NCI-H1694 (cell line): ENCODE data around the gene KCTD3.

Experiments
- DNase-seq: peaks from one replicate; lab custom pipeline; 2025; lab: John Stamatoyannopoulos, UW

KCTD3 gene

DNA sequence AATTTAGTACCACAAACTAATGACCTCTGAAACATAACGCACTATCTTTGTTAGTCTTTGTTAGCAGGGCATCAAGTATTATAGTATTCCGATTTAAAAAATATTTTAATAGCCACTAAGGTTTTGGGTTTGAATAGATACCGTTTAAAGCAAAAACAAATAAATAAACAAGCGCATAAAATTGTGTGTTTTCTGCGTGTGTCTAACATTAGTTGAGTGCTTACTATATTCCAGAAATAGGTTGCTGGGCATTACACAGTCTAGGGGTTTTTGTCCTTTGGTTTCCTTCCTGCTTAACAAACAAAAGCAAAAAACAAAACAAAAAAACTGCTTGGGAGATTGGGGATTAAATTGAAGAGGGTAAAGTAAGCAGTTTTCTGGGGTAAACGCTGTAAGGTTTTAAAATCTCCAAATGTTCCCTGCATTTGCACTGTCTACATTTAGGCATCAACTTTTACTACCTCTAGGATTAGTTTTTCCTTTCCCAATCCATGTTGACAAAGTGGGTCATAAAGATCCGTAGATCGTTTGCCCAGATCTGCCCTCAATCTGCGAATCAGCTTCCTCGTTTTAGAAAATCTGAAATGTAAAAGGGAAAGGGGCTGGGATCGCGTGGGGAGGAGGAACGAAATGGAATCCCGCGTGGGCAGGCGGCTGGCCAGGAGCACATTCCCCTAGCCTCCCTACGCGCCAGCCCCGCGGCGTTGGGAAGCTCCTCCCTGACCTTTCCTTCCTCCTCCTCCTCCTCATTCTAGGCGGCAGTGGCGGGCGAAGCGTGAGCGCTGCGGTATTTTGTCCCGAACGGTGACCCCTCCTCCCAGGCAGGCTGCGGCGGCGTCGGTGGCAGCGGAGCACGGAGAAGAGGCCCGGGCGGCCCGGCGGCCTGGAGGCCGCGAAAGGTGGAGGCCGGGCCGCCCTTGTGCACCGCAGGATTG, at the start of gene KCTD3:
KCTD3 (plus strand) TSS at position 749 of the 935 bp plus-strand sequence. CDS start 382 bp downstream, outside the sequence.
- peak; percentile 40 for DNase-seq

- no peak for DNase-seq
Observed at GRCh38 chr1:215517441-215517891, 49.6 kb upstream of the KCTD3 start.

DNA sequence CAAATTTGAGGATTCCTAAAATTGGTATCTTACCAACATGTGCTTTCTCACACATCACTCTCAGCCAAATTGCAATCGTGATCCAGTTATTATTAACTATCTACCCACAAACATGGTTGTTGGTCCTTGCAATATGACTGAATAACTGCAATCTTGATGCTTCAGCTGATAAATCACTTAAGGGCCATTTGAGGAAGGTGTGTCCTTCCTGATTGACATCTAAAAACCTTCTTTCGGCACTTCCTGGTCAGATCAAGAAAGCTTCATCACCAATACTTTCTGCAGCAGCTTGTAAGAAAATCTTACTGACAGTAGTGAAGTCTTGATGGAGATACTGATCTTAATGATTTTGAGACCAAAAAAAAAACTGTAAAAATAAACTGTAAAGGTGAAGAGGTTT, 48.5 kb upstream of the KCTD3 start:
- no peak for DNase-seq

GRCh38 chr1:215521279-215521678, 45.8 kb upstream of the KCTD3 start:
- no peak for DNase-seq

GRCh38 chr1:215523128-215523861, 43.8 kb upstream of the KCTD3 start:
- peak; percentile 26 for DNase-seq

DNA sequence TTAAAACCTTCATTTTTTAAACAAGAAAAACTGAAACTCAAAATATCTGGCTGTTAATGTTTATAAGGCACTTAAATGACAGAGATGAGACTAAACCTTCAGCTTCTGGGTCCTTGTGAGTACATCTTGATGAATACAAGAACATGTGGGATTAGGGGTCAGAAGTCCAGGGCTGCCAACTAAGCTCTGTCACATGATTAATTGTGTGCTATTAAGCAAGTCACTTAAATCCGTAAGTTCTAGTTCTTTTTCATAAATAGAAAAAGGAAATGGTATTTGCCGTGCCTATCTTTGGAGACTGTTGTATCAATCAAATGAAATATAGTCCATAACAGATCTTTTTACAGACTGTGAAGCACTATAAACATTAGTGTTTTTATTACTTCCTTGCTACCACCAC, 43.2 kb upstream of the KCTD3 start:
- DNase-seq: no peak

DNA sequence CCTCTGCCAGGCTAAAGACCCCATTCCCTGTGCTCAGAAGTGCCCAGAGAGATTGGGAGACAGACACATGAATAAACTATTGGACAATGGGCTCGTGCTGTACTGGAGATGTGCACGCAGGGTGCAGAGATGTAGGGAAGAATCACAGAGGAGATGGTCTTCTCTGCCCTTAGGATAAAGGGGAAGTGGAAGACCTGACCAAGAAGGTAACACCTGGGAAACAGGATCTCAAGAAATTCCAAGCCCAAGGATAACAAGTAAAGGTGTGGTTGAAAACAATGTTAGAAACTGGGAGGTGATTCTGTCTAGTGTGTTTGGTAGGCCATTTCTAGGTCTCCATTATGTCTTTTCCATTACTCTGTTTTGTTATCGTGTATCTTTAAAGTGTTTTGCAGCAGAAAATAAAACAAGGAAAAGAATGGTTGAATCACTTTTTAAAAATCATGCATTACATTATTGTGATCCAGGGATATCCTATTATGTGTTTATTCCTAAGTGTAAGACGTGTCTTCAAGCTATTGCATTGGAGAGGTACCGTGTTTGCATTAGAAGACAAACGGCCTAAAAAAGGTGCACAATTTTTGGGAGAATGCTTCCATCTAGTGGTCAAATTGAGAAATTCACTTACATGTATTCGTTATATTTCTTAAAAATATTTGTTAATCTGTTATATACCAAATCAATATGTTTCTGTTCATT, 40.8 kb upstream of the KCTD3 start:
- DNase-seq: peak; percentile 60

DNA sequence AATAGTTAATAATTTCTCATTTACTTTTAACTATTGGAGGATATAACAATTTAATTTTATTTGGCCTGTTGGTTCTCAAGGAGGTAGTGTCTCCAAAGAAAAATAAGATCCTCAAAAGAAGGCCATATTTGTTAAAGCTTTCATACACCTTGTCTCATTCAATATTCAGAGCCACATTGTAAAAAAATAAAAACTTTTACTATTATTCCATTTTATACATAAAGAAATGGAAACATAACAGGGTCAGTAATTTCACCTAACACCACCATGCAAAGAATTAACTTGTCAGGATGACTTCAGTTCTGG, 40.3 kb upstream of the KCTD3 start:
- DNase-seq: no peak

DNA sequence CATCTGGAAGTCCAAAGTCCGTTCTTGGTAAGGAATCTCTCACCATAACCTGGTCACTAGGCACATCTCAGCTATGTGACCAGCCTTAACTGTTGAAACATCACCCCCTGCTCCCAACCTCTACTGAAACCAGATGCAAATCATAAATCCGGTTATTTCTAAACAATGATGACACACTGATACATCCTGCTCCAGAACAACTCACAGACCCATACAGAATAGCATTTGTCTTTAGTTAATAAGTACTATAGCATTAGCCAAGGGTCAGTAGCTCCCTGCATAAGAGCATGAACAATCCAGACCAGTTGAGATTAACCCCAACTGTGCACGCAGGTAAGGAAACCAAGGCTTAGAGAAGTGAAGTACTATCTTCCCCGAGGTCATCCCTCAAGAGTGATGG, 38.0 kb upstream of the KCTD3 start:
- DNase-seq: no peak

DNA sequence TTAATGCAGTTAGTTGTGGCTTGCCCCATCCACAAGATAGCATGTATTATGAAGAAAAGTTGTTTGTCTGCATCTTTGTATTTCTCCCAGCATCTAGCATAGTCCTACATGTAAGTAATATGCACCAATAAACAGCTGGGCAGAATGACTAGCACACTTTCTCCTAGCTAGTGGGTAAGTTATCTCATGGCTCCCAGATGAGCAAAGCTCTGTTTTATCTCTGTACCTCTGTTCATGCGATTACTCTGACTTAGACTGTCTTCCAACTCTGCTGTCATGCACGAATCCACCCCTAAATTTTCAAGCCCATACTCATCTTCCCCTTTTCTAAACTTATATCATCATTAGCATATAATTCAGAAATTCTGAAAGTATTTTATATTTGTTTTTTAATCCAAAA, 37.5 kb upstream of the KCTD3 start:
- no peak for DNase-seq

DNA sequence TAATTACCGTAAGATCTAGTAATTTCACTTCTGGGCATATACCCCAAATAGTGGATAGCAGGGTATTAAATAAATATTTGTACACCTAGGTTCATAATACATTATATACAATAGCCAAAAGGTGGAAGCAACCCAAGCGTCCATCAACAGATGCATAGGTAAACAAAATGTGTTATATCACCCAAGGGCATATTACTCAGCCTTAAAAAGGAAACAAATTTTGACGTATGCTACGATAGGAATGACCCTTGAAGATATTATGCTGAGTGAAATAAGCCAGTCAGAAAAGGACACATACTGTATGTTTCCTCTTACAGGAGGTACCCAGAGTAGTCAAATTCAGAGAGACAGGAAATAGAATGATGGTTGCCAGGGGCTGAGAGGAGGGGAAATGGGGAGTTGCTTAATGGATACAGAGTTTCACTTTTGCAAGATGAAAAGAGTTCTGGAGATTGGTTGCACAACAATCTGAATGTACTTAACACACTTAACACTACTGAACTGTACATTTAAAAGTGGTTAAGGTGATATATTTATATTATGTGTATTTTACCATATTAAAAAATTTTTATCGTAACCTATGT, 36.6 kb upstream of the KCTD3 start:
- DNase-seq: no peak

GRCh38 chr1:215539803-215540570, 27.1 kb upstream of the KCTD3 start:
- no peak for DNase-seq

DNA sequence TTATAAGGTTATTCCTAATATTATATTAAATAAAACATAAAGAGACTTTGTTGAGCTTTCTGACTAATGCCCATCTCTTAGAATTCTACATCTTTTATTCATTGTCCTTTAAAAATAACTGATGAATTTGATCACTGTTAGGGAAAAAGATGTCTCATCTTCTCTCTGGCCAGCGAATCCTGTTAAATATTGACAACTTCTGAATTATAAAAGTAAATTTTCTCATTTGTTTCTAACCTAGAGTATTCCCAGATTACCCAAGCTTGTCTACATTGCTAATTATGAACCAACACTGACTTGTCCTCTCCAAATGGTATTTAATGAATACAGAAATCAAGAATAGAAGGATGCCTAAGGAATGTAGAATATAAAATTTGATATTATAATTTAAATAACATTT, 24.8 kb upstream of the KCTD3 start:
- DNase-seq: no peak

DNA sequence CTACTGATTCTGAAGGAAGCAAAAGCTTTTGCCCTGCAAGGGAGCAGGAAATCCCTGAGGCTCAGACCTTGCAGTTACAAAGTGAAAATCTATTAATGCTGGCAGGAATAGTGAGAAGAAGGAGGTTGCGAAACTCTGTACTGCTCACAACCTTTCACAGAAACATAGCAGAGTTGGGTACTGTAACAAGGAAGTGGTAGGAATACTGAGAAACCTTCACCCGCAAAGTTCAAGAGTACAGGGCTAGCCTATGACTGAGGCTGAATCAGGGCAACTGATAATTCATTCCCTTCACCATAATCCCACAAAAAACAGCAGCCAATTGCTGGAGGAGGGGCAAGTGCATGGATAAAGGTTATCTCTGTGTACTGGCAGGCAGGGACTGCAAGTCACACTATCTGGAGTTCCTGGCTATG, 23.9 kb upstream of the KCTD3 start:
- DNase-seq: no peak

DNA sequence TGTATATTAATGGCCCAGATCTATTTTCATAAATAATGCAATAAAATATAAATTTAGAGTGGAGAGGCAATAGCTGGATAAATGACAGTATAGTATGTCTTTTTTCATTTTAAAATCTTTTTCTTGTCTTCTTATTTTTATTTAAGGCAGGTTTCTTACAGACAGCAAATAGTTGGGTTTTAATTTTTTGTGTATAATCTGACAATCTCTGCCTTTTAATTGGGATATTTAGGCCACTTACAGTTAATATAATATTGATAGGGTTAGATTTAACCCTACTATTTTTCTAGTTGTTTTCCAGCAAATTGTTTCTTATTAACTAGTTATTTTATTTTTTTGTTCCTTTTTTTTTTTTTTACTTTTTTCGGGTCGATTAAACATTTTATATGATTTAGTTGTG, 23.3 kb upstream of the KCTD3 start:
- no peak for DNase-seq

DNA sequence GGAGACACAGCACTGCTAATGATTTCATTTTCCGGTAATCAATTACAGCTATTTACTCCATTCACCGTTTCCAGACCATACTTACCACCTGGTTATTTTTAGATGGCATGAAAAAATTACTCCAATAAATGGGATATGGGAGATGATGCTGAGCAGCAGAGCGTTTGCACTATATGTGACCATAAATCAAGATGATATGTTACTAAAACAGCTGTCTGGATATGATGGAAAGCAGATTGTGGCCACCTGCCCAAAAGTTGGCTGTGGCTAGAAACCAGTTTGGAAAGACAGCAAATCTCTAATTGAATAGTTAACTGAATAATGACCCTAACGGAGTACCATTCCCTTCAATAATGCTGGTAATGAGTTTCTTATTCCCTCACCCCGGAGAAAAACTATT, 22.5 kb upstream of the KCTD3 start:
- no peak for DNase-seq

DNA sequence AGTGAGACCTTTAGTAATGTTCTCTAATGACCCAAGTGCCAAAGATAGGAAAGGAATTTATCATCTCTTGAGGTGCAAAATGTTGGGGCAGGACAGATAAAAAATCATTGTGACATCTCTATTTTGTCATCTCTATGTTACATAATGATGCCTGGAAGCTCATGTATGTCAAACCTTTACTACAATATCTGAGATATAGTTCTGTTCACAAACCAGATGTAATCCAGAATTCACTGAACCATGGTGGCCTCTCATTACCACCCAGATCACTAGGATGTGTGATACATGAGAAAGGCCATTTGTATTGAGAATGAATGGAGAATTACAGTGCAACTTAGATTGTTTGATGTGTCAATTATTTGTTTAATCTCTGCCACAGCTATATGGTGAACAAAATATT, 22.0 kb upstream of the KCTD3 start:
- no peak for DNase-seq

- DNase-seq: no peak
Observed at GRCh38 chr1:215547011-215547410, 20.1 kb upstream of the KCTD3 start.

- DNase-seq: no peak
Observed at GRCh38 chr1:215551806-215552205, 15.3 kb upstream of the KCTD3 start.

GRCh38 chr1:215554865-215555264, 12.2 kb upstream of the KCTD3 start:
- DNase-seq: no peak

DNA sequence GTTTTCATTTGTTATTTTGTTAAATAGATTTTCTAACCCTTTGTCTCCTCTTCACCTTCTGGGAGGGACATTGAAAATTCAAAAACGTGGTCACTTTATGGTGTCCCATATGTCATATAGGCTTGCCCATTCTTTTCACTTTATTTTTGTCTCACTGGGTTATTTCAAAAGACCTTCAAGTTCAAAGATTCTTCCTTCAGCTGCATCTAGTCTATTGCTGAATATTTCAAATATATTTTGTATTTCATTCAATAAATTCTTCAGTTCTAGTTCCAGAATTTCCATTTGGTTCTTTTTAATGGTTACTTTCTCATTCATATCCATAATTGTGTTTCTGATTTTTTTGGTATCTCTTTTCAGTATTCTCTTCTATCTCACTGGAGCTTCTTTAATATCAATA, 11.6 kb upstream of the KCTD3 start:
- DNase-seq: no peak

- DNase-seq: no peak
Observed at GRCh38 chr1:215556996-215557395, 10.1 kb upstream of the KCTD3 start.
